ENCODE results near the gene ASCC2.
A peak's percentile ranks its signal among the peaks of the same experiment; 100 is the strongest.

The ASCC2 gene

GRCh38 chr22:29882716-29883044 is 44.6 kb upstream of the ASCC2 start:
- H3K4me3 ChIP-seq (ENCODE audit: low read length) = no peak overlapping the region
- DNase-seq (ENCODE audit: low read depth) = no peak
- no peak for TF ChIP-seq CTCF (IDR thresholded peaks at IDR 0.05; ENCODE audit: insufficient read depth, low read depth, low read length, missing control alignments)

- DNase-seq (ENCODE audit: low read depth) = peak; percentile 14
Observed at GRCh38 chr22:29879753-29880152, 41.7 kb upstream of the ASCC2 start.

GRCh38 chr22:29877620-29878019 is 39.5 kb upstream of the ASCC2 start:
- H3K4me3 ChIP-seq (ENCODE audit: low read length) = no peak overlapping the region
- no peak for TF ChIP-seq CTCF (IDR thresholded peaks at IDR 0.05; ENCODE audit: insufficient read depth, low read depth, low read length, missing control alignments)
- peak; percentile 39 for DNase-seq (ENCODE audit: low read depth)

More at GRCh38 chr22:29879753-29880152, 41.7 kb upstream of the ASCC2 start:
- H3K4me3 ChIP-seq (ENCODE audit: low read length) = no peak overlapping the region
- TF ChIP-seq CTCF (IDR thresholded peaks at IDR 0.05; ENCODE audit: insufficient read depth, low read depth, low read length, missing control alignments) = no peak

- no peak overlapping the region for H3K4me3 ChIP-seq (ENCODE audit: low read length)
- TF ChIP-seq CTCF (IDR thresholded peaks at IDR 0.05; ENCODE audit: insufficient read depth, low read depth, low read length, missing control alignments) = no peak
- DNase-seq (ENCODE audit: low read depth) = peak; percentile 24
Observed at GRCh38 chr22:29873943-29874342, 35.9 kb upstream of the ASCC2 start.

- no peak for DNase-seq (ENCODE audit: low read depth)
- no peak overlapping the region for H3K4me3 ChIP-seq (ENCODE audit: low read length)
Observed at GRCh38 chr22:29872989-29873388, 34.9 kb upstream of the ASCC2 start.

GRCh38 chr22:29872144-29872893 is 34.2 kb upstream of the ASCC2 start:
- H3K4me3 ChIP-seq (ENCODE audit: low read length) = no peak overlapping the region
- no peak for DNase-seq (ENCODE audit: low read depth)
- no peak for TF ChIP-seq CTCF (IDR thresholded peaks at IDR 0.05; ENCODE audit: insufficient read depth, low read depth, low read length, missing control alignments)

More at GRCh38 chr22:29872989-29873388, 34.9 kb upstream of the ASCC2 start:
- TF ChIP-seq CTCF (IDR thresholded peaks at IDR 0.05; ENCODE audit: insufficient read depth, low read depth, low read length, missing control alignments) = no peak

GRCh38 chr22:29871684-29872083 is 33.6 kb upstream of the ASCC2 start:
- H3K4me3 ChIP-seq (ENCODE audit: low read length) = no peak overlapping the region
- no peak for TF ChIP-seq CTCF (IDR thresholded peaks at IDR 0.05; ENCODE audit: insufficient read depth, low read depth, low read length, missing control alignments)
- no peak for DNase-seq (ENCODE audit: low read depth)
